GM20000 (cell line): Measurements from ENCODE around the gene AGAP1.

Source experiments
- DNase-seq: peaks from one replicate; pipeline ENCODE4 v3.0.0; 2012; ENCODE audit warnings: low spot score
- TF ChIP-seq, protein P1 (sequence below): IDR thresholded peaks from 2 replicates; pipeline ENCODE4 v1.5.1; 2012; ENCODE audit warnings: mild to moderate bottlenecking, control low read depth; ENCODE audit errors: extremely low read depth, missing control alignments

The AGAP1 gene

DNA sequence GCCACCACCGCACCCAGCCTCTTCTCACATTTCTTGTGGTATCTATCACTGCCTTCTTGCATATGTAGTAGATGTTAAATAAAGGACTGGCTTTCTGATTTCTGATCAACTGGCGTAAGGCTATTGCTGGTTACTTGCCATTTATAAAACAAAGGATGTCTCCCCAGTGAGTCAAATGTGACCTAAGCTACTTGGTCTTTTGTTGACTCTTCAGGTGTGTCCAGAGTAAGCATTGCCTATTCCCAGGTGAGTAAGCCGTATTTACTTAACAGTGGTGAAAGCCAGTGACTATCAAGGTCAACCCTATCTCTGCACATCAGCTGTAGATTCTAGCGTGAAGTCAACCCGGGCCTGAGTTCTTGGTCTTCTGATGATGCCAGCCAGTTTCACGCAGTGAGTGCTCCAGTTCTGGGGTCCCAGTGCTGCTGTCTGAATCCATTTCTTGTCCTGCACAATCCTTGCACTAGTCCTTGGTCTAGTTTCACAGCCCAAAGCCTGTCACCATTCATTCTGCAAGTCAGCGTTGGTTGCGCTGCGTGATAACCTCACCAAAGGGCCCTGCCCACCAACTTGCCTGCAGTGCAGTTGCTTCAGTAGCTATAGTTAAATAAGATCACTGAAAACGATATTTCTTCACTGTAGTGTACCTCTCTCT lies 554.2 kb downstream of the AGAP1 start:
- TF ChIP-seq, protein P1, sequence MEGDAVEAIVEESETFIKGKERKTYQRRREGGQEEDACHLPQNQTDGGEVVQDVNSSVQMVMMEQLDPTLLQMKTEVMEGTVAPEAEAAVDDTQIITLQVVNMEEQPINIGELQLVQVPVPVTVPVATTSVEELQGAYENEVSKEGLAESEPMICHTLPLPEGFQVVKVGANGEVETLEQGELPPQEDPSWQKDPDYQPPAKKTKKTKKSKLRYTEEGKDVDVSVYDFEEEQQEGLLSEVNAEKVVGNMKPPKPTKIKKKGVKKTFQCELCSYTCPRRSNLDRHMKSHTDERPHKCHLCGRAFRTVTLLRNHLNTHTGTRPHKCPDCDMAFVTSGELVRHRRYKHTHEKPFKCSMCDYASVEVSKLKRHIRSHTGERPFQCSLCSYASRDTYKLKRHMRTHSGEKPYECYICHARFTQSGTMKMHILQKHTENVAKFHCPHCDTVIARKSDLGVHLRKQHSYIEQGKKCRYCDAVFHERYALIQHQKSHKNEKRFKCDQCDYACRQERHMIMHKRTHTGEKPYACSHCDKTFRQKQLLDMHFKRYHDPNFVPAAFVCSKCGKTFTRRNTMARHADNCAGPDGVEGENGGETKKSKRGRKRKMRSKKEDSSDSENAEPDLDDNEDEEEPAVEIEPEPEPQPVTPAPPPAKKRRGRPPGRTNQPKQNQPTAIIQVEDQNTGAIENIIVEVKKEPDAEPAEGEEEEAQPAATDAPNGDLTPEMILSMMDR: no peak
- DNase-seq: no peak

DNA sequence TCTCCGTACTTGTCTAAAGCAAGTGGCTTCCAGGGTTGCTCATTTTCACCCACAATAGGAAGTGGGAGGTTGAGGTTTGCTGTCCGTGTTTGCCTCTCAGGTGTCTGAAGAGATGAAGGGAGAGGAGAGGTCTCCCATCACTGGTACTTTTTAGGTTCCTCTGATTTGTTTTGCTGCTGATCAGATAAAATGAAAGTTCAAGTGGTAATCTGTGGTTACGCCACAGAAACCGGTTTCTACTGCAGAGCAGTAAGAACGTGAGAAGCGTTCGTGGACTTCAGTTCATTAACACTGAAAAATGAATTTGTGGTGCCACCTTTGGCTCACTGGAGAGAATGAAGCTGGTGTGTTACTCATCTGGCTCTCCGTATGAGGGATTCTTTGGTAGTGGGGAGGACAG lies 556.1 kb downstream of the AGAP1 start:
- DNase-seq: no peak
- TF ChIP-seq, protein P1: no peak

DNA sequence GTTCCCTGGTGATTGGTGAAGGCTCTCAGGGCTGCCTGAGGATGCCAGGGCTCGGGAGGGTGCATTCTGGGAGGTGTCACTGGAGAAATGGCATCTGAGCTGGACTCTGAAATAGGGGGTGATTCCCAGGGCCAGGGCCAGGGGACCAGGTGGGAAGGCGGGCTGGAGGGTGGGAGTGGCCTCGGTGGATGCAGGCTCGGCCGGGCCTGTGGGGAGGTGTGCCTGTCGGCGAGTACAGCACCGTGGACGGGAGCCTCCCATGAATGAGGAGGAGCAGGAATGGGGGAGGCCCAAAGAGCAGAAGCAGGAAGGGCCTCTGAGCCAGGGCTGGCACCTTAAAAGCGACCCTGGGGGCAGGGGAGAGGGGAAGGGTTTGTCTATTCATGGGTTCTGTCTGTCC lies 557.5 kb downstream of the AGAP1 start:
- no peak for DNase-seq
- TF ChIP-seq, protein P1: no peak

DNA sequence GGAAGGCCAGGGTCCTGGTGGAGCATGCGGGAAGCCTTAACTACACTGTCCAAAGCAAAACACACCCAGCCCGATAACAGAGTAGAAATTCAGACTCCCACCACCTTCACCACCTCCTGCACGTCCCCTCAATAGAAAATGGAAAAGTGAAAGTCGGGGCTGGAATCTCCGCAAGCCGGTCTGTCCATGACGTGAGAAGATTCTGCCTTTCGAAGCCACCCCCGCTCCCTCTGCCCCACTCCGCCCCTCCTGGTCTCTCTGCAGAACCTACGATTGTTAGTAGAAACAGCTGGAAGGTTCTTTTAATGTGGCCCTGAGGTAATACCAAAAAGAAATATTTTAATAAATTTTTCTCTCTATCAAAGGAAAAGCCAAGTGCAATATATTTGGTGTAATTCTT lies 558.0 kb downstream of the AGAP1 start:
- TF ChIP-seq, protein P1: no peak
- no peak for DNase-seq

DNA sequence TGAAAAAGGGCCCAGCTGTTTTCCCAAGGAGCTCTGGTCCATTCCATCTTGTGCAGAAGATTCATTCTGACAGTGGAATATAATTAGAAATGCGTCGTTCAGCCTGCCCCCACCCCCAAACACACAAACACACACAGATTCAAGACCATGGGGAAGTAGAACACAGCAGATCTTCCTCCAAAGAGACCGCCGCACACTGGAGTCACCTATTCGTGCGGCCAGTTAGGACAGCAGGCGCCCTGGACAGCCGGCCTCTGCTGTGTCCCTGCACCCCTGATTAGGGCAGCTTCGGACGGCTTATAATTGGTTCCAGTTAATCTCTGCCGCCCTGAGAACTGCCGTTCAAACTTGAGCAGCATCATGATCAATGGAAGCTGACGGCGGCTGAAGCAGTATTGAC lies 558.4 kb downstream of the AGAP1 start:
- TF ChIP-seq, protein P1: no peak
- DNase-seq: no peak

DNA sequence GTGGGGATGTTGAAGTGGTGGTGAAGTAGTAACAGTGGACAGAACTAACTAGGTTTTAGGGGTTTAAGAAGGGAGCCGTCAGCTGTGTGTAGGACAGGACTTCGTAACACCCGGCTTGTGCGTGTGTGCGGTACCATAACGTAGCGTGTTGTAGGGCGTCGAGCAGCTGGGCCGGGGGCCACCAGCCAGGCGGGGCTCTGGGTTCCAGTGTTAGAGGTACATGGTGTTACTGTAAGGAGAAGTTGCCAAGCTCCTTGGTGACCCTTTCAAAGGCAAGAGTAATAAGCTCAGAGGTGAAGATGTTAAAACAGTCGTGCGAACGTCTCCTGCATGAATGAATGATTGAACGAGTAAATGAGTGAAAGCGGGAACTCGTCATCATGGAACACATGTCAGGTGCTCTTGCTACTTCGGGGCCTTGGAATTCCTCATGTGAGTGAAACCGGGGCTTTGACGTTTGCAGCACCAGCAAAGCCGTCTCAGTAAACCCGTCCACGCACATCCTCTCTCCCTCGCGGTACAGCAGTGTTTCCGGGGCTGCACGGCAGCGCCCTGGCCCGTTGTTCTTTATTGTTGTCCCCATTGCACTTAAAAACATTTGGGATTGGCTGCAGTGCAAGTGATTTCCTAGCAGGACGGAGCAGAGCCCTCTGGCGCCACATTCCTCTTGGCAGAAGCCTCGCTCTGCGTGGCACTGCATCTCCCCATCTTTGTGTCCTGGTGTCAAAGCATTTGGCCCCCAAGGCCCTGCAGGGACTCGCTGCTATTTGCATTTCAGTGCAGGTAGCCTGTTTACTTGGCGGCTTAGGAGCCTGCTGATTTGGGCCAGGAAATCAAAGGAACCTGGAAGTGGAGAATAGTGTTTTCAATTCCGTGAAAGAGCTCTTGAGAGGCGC lies 559.3 kb downstream of the AGAP1 start:
- no peak for DNase-seq

DNA sequence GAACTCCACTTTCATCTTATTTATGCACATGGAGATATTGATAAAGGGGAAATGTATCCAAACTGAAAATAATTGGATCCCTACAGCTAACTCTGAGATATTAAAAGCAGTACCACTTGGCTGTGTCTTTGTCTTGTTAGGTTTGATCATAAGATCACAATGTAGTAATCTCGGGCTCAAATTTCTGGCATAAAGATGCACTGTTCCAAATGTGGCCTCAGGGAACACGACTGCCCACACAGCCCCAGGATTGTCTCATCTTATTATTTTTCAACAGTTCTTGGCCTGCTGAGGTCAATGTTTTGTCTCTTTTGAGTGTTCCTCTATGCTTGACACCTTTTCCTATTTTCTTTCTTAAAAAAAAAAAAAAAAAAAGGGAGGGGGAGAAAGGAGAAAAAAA lies 560.3 kb downstream of the AGAP1 start:
- TF ChIP-seq, protein P1: no peak
- no peak for DNase-seq

More for the DNA sequence above, 559.3 kb downstream of the AGAP1 start:
- TF ChIP-seq, protein P1: no peak
